ENCODE data around the gene CEACAM21.

CEACAM21 gene

GRCh38 chr19:41575998-41576397 lies at the start of gene CEACAM21:
TSS of gene CEACAM21 (plus strand) at chr19:41576166. CDS start at chr19:41576275, 109 bp downstream.
- H3K27ac ChIP-seq = no peak within 1 kb of the TSS
- no peak for TF ChIP-seq ZFX (IDR thresholded peaks at IDR 0.05; ENCODE audit: borderline replicate concordance)
- TF ChIP-seq, protein P1, sequence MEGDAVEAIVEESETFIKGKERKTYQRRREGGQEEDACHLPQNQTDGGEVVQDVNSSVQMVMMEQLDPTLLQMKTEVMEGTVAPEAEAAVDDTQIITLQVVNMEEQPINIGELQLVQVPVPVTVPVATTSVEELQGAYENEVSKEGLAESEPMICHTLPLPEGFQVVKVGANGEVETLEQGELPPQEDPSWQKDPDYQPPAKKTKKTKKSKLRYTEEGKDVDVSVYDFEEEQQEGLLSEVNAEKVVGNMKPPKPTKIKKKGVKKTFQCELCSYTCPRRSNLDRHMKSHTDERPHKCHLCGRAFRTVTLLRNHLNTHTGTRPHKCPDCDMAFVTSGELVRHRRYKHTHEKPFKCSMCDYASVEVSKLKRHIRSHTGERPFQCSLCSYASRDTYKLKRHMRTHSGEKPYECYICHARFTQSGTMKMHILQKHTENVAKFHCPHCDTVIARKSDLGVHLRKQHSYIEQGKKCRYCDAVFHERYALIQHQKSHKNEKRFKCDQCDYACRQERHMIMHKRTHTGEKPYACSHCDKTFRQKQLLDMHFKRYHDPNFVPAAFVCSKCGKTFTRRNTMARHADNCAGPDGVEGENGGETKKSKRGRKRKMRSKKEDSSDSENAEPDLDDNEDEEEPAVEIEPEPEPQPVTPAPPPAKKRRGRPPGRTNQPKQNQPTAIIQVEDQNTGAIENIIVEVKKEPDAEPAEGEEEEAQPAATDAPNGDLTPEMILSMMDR (IDR thresholded peaks at IDR 0.05) = no peak

DNA sequence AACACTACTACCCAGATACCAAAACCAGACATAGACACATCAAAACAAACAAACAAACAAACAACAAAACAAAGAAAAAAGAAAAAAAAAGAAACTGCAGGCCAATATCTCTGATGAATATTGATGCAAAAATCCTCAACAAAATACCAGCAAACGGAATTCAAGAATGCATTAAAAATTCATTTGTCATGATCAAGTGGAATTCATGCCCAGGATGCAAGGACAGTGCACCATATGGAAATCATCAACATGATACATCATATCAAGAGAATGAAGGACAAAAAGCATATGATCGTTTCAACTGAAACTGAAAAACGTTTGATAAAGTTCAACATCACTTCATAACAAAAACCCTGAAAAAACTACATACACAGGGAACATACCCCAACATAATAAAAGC lies 48.9 kb upstream of the CEACAM21 start:
- TF ChIP-seq, protein P1 (IDR thresholded peaks at IDR 0.05) = no peak
- TF ChIP-seq ZFX (IDR thresholded peaks at IDR 0.05; ENCODE audit: borderline replicate concordance) = no peak

DNA sequence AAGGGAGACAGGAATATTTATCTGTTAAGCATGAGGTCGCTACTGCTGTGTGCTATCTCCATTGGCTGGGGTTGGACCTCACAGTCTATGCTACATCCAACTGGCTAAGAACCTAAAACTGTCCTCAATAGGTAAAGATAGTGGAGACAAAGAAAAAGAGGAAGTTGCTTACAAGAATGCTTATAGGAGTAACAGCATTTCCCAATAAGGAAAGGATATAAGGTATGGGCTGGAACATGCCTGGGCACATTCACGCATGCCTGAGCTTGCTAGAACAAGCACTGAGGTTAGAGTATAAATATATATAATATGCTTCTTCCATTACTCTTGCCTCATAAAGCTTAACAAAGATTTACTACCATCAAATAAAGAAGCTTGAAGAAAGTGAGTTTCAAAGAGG lies 47.9 kb upstream of the CEACAM21 start:
- no peak overlapping the region for H3K27ac ChIP-seq
- TF ChIP-seq ZFX (IDR thresholded peaks at IDR 0.05; ENCODE audit: borderline replicate concordance) = no peak
- TF ChIP-seq, protein P1 (IDR thresholded peaks at IDR 0.05) = no peak

More for the DNA sequence above, 48.9 kb upstream of the CEACAM21 start:
- H3K27ac ChIP-seq = no peak overlapping the region

GRCh38 chr19:41529484-41530183 lies 46.3 kb upstream of the CEACAM21 start:
- TF ChIP-seq, protein P1 (IDR thresholded peaks at IDR 0.05) = no peak
- TF ChIP-seq ZFX (IDR thresholded peaks at IDR 0.05; ENCODE audit: borderline replicate concordance) = no peak
- no peak overlapping the region for H3K27ac ChIP-seq

DNA sequence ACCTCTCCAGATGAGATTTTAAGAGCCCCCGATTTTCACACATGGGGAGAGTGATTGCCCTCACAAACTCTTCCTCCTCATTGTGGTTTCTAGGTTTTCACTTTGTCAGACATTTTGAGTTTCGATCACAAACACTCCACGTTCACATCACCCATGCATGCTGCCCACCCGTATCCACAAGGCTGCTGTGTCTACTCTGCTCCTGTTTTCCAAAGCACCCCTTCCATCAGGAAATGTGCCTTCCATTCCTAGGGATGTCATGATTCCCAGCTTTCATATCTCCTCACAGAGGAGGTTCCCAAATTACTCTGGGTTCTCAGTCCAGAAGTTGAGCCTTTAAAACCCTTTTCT lies 45.8 kb upstream of the CEACAM21 start:
- TF ChIP-seq, protein P1 (IDR thresholded peaks at IDR 0.05) = no peak
- no peak for TF ChIP-seq ZFX (IDR thresholded peaks at IDR 0.05; ENCODE audit: borderline replicate concordance)
- no peak overlapping the region for H3K27ac ChIP-seq

DNA sequence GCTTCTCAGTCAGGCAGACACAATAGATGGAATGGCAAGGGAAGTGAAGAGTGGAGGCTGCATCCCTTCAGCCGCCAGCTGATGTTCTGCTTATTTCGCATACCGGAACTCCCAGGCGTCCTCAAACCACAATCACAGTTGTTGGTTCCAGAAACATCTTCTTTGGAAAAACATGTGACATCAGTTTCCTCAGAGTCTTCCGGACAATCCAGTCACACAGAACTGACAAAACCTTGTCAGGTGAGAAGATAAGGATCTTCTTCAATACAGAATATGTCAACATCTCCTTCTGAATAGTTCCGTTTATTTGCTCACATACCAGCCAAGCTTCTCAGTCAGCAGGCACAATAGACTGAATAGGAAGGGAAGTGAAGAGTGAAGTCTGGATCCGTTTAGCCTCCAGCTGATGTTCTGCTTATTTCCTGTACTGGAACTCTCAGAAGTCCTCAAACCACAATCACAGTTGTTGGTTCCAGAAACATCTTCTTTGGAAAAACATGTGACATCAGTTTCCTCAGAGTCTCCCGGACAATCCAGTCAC lies 45.1 kb upstream of the CEACAM21 start:
- TF ChIP-seq, protein P1 (IDR thresholded peaks at IDR 0.05) = no peak
- TF ChIP-seq ZFX (IDR thresholded peaks at IDR 0.05; ENCODE audit: borderline replicate concordance) = no peak
- H3K27ac ChIP-seq = no peak overlapping the region
